SJCRH30 (cell line): ENCODE measurements around the gene EDNRA. TPM values are rescaled to one million over a fixed set of nuclear protein-coding genes. Genes with fewer than 3 reads are reported as not detected.
"Not testable (repeated sequence)": the region's sequence is repeated elsewhere in the genome, so short reads cannot be mapped to it uniquely, and the experiment has no call there.

Experiments used
- DNase-seq, 2 experiments: peaks; one replicate each; pipeline ENCODE4 v3.0.0-alpha.2; 2015 to 2020
- H3K27ac ChIP-seq: fragments of 250-450 bp; sonication (Bioruptor Pico); 2 replicates; pipeline ENCODE4 v1.5.1; 2020; ENCODE audit warnings: mild to moderate bottlenecking, moderate library complexity
- H3K27me3 ChIP-seq: fragments of 250-450 bp; sonication (Bioruptor Pico); 2 replicates; pipeline ENCODE4 v1.5.1; 2020; ENCODE audit warnings: mild to moderate bottlenecking, moderate library complexity
- H3K36me3 ChIP-seq: fragments of 250-450 bp; sonication (Bioruptor Pico); 2 replicates; pipeline ENCODE4 v1.5.1; 2020; ENCODE audit warnings: mild to moderate bottlenecking, moderate library complexity
- H3K4me1 ChIP-seq: fragments of 250-450 bp; sonication (Bioruptor Pico); 2 replicates; pipeline ENCODE4 v1.5.1; 2020; ENCODE audit warnings: mild to moderate bottlenecking, moderate library complexity
- H3K4me3 ChIP-seq: fragments of 250-450 bp; sonication (Bioruptor Pico); 2 replicates; pipeline ENCODE4 v1.5.1; 2020; ENCODE audit warnings: mild to moderate bottlenecking, moderate library complexity
- H3K9me3 ChIP-seq: fragments of 250-450 bp; sonication (Bioruptor Pico); replicated peaks from 2 replicates; pipeline ENCODE4 v1.5.1; 2020; ENCODE audit warnings: mild to moderate bottlenecking, moderate library complexity
- total RNA-seq: library from RNA; depleted of rRNA; stranded (reverse); fragments of >200 nt; shearing (Covaris generic); gene quantifications from 2 replicates; pipeline ENCODE4 v1.2.3, GENCODE V29; 2014; rRNA removed

The EDNRA gene
- 1.1 TPM in 2 replicates for total RNA-seq

- Histone ChIP-seq H3K27ac (no peak within 1 kb of the TSS), H3K4me3 (peak within 1 kb of the TSS; percentile 58), H3K9me3 (no peaks in the 10 kb centered on the region), H3K27me3 (peaks cover 12% of the 10 kb centered on the region), H3K36me3 (no peaks in the 10 kb centered on the region), H3K4me1 (no peaks in the 10 kb centered on the region; the same call in 1 of the 2 replicates)
- peak; percentile 20 to 36 for DNase-seq
These were observed at the start of gene EDNRA for GRCh38 chr4:147480891-147481576. Gene EDNRA, plus strand, starts transcription at chr4:147481097. Its CDS starts 4,585 bp downstream, at chr4:147485682.

- DNase-seq, H3K4me3 ChIP-seq: not testable (repeated sequence)
These were observed 46.5 kb upstream of the EDNRA start for GRCh38 chr4:147434370-147434769.

DNA sequence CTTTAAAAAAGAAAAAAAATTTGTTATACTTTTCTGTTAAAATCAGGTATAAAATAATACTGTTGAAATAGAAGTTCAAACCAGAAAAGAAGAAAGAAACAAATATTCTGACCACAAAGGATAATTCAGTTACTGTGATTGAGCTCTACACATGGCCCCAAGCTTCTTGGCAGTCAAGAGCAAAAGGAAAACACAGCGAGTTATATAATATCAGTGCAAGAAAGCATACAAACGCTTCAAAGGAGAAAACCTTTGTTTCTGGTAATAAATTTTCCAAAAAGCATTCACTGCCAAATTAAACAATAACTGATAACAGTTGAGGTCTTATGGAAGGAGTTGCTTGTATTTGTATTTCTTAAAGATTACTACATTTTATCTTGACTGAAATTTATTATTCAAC lies 40.5 kb upstream of the EDNRA start:
- DNase-seq = no peak
- Histone ChIP-seq H3K9me3 (no peaks in the 10 kb centered on the region), H3K4me1 (no peaks in the 10 kb centered on the region), H3K27me3 (no peaks in the 10 kb centered on the region), H3K27ac (no peak overlapping the region), H3K4me3 (no peak overlapping the region), H3K36me3 (no peaks in the 10 kb centered on the region)

More at GRCh38 chr4:147434370-147434769, 46.5 kb upstream of the EDNRA start:
- not testable (repeated sequence) for H3K36me3 ChIP-seq, H3K9me3 ChIP-seq, H3K27me3 ChIP-seq, H3K4me1 ChIP-seq, H3K27ac ChIP-seq

DNA sequence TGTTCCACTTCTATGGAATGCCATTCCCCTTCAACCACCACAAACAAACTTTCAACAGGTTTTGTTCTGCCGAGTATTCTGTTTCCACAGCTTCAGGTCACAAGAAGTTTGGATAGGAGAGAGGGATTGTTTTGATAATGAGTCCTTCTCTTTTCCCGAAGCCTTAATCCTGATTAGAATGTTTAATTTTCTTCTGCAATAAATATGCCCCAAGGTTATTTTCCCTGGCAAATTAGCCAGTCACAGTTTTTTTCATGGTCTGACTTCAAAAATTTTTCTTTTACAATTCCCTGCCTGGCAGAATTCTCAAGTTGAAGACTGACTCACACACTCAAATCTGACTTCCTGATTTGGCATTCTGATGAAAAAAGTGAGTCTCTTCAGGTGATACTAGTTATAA lies 33.1 kb upstream of the EDNRA start:
- no peak for DNase-seq
- Histone ChIP-seq H3K36me3 (no peaks in the 10 kb centered on the region), H3K9me3 (no peaks in the 10 kb centered on the region), H3K4me1 (no peaks in the 10 kb centered on the region), H3K27ac (no peak overlapping the region), H3K27me3 (no peaks in the 10 kb centered on the region), H3K4me3 (no peak overlapping the region)

DNA sequence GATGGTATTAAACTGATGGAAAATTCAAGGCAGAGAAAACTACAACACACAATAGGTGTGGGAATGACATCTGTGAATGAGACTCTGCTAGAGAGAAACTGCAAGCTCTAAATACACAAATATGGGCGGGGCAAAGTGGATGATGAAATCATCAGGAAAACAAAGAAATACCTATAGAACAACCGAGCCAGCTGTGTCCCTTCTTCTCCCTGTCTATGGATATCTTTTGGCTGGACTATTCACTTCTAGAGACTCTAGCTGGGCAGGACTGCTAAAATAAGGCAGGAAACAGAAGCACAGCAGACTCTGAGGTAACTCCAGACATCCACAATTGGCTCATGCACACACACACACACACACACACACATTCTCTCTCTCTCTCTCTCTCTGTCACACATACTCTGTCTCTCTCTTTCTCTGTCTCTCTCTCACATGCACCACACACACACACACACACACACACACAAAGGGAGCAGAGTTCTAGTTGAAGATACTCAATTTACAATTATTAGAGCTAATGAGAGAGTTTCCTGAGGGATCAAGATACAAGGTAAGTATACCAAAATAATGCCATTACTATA lies 27.2 kb upstream of the EDNRA start:
- peak in 1 of 2 experiments; percentile 24 for DNase-seq
- Histone ChIP-seq H3K9me3 (no peaks in the 10 kb centered on the region), H3K27ac (no peak overlapping the region), H3K36me3 (no peaks in the 10 kb centered on the region), H3K4me3 (no peak overlapping the region), H3K4me1 (no peaks in the 10 kb centered on the region), H3K27me3 (no peaks in the 10 kb centered on the region)

GRCh38 chr4:147456706-147457105 lies 24.2 kb upstream of the EDNRA start:
- H3K4me1 ChIP-seq = no peaks in the 10 kb centered on the region
- H3K36me3 ChIP-seq = no peaks in the 10 kb centered on the region
- H3K4me3 ChIP-seq = no peak overlapping the region
- no peaks in the 10 kb centered on the region for H3K9me3 ChIP-seq
- no peaks in the 10 kb centered on the region for H3K27me3 ChIP-seq
- no peak for DNase-seq
- no peak overlapping the region for H3K27ac ChIP-seq

- Histone ChIP-seq H3K9me3 (no peaks in the 10 kb centered on the region), H3K27me3 (no peaks in the 10 kb centered on the region), H3K27ac (no peak overlapping the region), H3K4me1 (no peaks in the 10 kb centered on the region), H3K4me3 (no peak overlapping the region), H3K36me3 (no peaks in the 10 kb centered on the region)
- no peak for DNase-seq
These were observed 19.7 kb upstream of the EDNRA start for GRCh38 chr4:147461161-147461560.

- Histone ChIP-seq H3K9me3 (no peaks in the 10 kb centered on the region), H3K4me3 (no peak overlapping the region), H3K4me1 (no peaks in the 10 kb centered on the region), H3K27me3 (no peaks in the 10 kb centered on the region), H3K27ac (no peak overlapping the region), H3K36me3 (no peaks in the 10 kb centered on the region)
- DNase-seq = no peak
These were observed 17.8 kb upstream of the EDNRA start for GRCh38 chr4:147463065-147463464.

DNA sequence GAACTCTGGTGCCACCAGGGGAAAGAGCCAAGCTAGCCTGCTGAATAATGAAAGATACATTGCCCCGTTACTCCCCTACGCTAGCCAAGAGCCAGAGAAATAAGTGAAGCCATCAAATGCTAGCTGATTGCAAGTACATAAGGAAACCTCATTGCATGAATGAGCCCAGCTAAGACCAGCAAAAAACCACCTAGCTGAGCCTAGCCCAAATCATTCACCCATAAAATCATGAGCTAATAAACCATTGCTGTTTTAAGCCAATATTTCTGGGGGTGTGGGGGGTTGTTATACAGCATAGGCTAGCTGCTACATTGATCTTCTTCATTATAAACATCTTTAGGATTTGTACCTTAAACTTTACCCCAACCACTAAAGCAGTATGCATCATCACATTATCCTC lies 15.4 kb upstream of the EDNRA start:
- H3K27me3 ChIP-seq = no peaks in the 10 kb centered on the region
- H3K27ac ChIP-seq = no peak overlapping the region
- no peaks in the 10 kb centered on the region for H3K36me3 ChIP-seq
- H3K4me1 ChIP-seq = no peaks in the 10 kb centered on the region
- no peak overlapping the region for H3K4me3 ChIP-seq
- no peak for DNase-seq
- H3K9me3 ChIP-seq = no peaks in the 10 kb centered on the region

DNA sequence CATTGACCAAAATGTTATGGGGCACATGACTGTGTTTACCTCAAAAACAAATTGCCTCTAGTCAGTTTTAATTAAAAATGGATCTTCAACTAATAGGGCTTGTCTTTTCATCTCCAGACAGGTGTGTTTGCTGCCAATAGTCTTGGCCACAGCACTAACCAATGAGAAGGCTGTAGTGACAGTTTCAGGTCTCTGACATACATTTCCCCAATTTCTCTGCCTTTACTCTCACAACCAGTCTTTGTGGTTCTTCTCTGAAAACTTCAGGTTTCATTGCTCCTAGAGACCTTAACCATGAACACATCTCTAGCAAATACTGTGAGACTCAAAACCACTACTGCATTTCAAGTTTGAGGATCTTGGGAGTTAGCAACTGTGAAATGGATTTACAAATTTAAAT lies 3.5 kb upstream of the EDNRA start:
- no peak for DNase-seq
- no peaks in the 10 kb centered on the region for H3K36me3 ChIP-seq
- H3K4me3 ChIP-seq = no peak overlapping the region
- H3K27ac ChIP-seq = no peak overlapping the region
- H3K9me3 ChIP-seq = no peaks in the 10 kb centered on the region
- H3K4me1 ChIP-seq = no peaks in the 10 kb centered on the region; the same call in 1 of the 2 replicates
- peaks cover 12% of the 10 kb centered on the region for H3K27me3 ChIP-seq

DNA sequence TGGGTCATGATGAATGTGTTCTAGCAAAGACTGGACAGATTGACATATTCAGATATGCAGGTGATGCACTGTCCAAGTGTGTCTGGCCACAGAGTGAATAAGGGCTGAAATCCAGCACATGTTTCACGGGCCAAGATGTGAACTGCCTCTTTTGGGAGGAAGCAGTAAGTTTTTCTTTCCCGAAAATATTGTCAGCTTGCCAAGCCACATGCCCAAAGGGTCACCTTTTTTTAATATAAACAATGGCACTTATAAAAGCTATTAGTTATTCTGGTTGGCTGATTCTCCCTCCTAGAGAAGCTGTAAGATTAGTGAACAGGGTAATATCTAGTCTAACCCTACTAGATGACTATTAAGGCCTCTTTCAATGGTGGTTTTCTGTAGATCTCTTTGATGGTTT lies 1.5 kb upstream of the EDNRA start:
- Histone ChIP-seq H3K4me1 (no peaks in the 10 kb centered on the region; the same call in 1 of the 2 replicates), H3K36me3 (no peaks in the 10 kb centered on the region), H3K27me3 (peaks cover 12% of the 10 kb centered on the region), H3K27ac (no peak overlapping the region), H3K4me3 (no peak overlapping the region), H3K9me3 (no peaks in the 10 kb centered on the region)
- DNase-seq = no peak

GRCh38 chr4:147479786-147480185 lies 1.1 kb upstream of the EDNRA start:
- no peak overlapping the region for H3K27ac ChIP-seq
- no peak overlapping the region for H3K4me3 ChIP-seq
- peak; percentile 7 to 15 for DNase-seq
- no peaks in the 10 kb centered on the region; the same call in 1 of the 2 replicates for H3K4me1 ChIP-seq
- H3K36me3 ChIP-seq = no peaks in the 10 kb centered on the region
- peaks cover 12% of the 10 kb centered on the region for H3K27me3 ChIP-seq
- H3K9me3 ChIP-seq = no peaks in the 10 kb centered on the region

DNA sequence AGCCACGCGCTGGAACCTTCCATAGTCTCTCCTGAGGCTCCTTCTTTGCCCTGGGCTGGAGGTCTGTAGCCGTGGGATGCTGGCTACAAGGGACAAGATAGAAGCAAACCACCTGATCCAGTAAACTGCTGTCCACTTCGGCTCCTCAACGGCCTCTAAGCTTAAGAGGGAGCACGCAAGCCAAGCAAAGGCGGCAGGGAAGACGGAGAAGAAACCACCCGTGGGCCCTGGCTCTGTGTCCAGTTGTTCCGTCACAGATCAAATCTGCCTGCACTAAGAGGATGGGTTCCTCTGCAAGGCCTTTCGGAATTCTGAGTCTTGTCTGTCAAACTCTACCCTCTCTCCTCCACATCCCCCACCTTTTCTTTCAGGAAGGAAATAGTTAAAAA lies 401 bp upstream of the EDNRA start:
- H3K27ac ChIP-seq = no peak overlapping the region
- H3K9me3 ChIP-seq = no peaks in the 10 kb centered on the region
- H3K4me1 ChIP-seq = no peaks in the 10 kb centered on the region; the same call in 1 of the 2 replicates
- no peak for DNase-seq
- peaks cover 12% of the 10 kb centered on the region for H3K27me3 ChIP-seq
- H3K36me3 ChIP-seq = no peaks in the 10 kb centered on the region
- peak overlapping the region; percentile 58 for H3K4me3 ChIP-seq

DNA sequence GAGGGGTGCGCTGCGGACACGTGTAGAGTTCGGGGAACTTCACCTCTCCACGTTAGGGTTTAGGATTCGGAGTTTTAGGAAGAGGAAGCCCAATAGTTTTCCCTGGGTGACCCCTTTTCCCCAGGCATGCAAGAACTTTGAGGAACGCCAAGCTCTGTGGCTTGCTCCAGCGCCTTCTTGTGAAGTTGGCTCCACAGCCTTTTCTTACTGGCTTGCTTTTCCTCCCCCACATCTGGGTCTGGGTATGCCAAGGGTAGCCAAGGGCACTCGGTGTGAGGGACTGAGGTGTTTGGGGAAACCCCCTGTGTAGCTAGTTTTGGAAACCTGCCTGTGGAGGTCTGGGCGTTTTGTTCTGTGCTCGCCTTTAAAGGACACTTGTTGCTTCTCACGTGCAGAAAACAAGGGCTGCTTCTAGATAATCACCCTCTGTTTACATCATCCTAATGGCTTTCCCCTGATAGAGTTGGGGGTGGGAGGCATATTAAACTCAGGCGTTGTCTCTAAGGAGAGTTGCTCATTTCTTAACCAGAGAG lies 746 bp downstream of the EDNRA start:
- Histone ChIP-seq H3K27me3 (peaks cover 12% of the 10 kb centered on the region), H3K4me3 (peak overlapping the region; percentile 58), H3K36me3 (no peaks in the 10 kb centered on the region), H3K27ac (no peak overlapping the region), H3K9me3 (no peaks in the 10 kb centered on the region), H3K4me1 (no peaks in the 10 kb centered on the region; the same call in 1 of the 2 replicates)
- peak in 1 of 2 experiments; percentile 5 for DNase-seq

DNA sequence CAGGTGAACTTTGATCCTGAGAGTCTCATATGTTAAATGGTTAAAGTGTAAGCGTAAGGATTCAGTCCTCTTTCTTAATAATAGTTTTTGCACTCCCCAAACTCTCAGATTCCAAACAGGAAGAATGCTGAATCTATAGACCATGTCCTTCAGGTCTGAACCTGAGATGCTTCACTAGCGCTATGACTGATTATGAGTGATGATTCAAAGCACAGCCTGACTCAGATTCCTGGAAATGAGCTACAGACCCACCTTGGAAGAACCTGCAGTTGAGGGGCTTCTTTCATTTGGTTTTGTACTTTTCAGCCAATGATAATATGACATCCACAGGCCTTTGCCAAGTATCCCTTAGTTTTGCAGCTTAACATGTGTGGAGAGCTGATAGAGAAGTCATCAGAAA lies 1.4 kb downstream of the EDNRA start:
- no peak for DNase-seq
- H3K9me3 ChIP-seq = no peaks in the 10 kb centered on the region
- no peak overlapping the region for H3K27ac ChIP-seq
- H3K36me3 ChIP-seq = no peaks in the 10 kb centered on the region
- peaks cover 12% of the 10 kb centered on the region for H3K27me3 ChIP-seq
- H3K4me1 ChIP-seq = no peaks in the 10 kb centered on the region; the same call in 1 of the 2 replicates
- no peak overlapping the region for H3K4me3 ChIP-seq
